Stimulated activated CD4-positive, alpha-beta T cell treated with anti-CD3 and anti-CD28 coated beads, Interleukin-4, amount 100 ng/mL, for 48 hours (primary cell): ENCODE data around the gene HOXB13.
A peak's percentile ranks its signal among the peaks of the same experiment; 100 is the strongest.
"Not testable (repeated sequence)": the region's sequence is repeated elsewhere in the genome, so short reads cannot be mapped to it uniquely, and the experiment has no call there.

Source experiments
- DNase-seq, 2 donors: peaks; one replicate each; pipeline ENCODE4 v3.0.0-alpha.2; 2020; ENCODE audit warnings: low read depth in 2 of 2

The HOXB13 gene

GRCh38 chr17:48726114-48726915 lies 2.2 kb downstream of the HOXB13 start:
- DNase-seq: no peak

GRCh38 chr17:48725288-48726064 lies 3.1 kb downstream of the HOXB13 start:
- DNase-seq: no peak

DNA sequence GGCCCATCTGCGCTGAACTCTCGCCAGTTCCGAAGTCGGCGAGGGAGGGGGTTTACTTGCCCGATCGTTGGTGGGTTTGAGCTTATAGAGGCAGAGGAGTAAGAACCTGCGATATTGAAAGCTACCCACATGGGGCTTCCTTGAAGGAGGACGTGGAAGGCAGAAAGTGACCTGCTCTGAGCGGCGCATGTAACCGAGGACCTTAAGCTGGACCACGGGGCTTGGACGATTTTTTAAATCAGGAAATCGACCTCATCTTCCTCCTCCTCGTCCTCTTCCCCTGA lies 3.6 kb downstream of the HOXB13 start:
- no peak for DNase-seq

GRCh38 chr17:48724251-48725003 lies 4.1 kb downstream of the HOXB13 start:
- DNase-seq: peak; percentile 79 to 80

- no peak for DNase-seq
These were observed 4.9 kb downstream of the HOXB13 start for GRCh38 chr17:48723423-48724250.

DNA sequence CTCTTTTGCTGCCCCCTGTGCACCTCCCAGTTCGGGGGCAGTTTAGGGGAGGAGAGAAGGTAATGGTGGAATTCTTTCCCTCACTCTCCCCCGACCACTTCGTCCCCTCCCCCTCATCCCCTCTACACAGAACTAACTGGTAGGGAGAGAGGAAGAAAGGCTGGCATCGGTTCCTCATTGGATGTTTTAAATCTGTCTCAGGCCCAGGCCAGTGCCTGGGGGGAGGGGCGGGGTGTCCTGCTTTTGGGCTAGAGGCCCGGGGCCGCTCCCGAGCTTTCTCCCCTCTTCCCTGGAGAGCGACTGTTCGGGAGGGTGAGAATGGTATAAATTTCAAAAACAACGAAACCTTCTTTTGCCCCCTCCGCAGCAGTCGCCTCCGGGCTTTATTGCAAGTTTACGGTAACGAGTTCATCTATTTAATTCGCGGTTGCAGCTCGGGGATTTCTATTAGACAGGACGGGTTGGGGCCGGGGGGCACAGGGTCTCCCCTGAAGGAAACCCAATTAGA lies 5.6 kb downstream of the HOXB13 start, which contains the start of gene PRAC2:
PRAC2 (plus strand) TSS at position 271 of the 508 bp plus-strand sequence. CDS start 1,226 bp downstream, outside the sequence.
- no peak for DNase-seq

- no peak for DNase-seq
These were observed 6.2 kb downstream of the HOXB13 start, which contains the start of gene PRAC1 for GRCh38 chr17:48722201-48722907. Gene PRAC1 (minus strand): TSS chr17:48722518. CDS start chr17:48722392, 126 bp downstream.

DNA sequence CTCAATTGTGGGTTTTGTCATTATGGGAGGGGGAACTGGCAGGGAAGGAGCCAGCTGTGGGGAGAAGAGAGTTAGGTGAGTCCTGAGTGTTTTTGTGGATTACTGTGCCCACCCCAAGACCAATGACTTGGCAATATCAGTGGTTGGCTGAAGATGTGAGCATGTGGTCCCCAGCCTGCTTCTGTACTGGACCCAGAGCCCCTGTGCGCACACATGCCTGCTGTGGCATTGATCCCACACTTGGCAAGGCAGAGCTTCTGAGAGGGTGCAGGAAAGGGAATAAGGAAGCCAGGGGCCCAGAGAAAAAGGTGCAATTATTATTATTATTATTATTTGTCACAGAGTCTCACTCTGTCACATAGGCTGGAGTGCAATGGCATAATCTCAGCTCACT lies 7.5 kb downstream of the HOXB13 start:
- no peak for DNase-seq

DNA sequence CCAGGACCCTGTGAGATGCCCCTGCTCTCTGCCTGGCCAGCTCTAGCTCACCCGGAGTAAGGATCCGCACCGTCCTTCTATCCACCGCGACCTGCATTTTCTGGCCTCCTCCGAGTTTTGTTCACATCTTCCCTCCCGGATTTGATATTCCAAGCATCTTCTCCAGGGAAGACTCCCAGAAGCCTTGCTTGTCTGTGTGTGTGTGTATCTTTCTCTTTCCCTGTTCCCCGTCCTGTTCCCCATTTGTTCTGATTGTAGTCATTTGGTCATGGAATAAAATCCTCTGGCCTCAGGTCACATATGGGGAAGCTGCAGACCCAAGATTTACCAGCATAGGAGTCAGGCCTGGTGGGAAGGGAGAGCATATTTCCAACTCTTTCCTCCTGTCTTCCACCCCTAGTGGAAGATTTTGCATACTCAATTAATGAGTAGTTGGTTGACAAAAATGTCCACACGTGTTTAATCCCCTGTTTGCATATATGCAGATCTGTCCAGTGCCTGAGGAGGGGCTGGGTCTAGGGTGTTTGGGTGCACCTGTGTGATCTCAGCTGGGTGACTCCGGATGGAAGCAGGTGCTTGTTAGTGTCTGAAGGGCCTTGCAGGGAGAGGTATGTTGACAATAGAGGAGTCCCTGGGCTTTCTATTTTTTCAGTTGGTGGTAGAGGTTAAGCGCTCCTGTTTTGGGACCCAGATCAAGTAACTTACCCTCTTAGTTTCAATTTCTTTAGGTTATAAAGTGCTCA lies 8.1 kb downstream of the HOXB13 start:
- DNase-seq: no peak

DNA sequence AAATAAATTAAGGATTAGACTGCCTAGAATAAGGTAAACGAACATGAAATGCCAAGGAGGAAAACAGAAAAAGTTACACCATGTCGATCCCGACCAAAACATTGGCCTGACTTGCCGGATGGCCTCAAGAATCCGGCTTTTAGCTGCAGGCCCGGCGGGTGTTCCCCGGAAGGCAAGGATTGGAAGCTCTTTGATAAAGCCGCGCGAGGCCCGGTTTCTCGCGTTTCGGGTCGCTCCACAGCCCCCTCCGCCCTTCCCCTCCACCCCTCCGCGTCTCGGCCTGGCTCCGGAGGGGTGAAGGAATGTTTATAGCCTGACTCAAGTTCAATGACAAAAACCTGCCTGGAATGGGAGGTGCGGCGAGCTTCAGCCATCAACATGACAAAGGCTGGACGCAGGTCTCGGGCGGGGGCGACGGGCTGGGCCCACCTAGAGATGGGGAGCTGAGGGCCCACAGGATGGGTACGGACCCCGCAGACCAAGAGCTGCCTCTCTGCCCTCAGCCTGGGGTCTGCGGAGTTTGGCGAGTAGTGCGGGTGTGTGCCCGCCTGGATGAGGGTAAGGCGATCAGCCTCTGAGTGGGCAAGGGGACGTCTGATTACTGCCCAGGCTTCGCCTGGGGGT lies 8.8 kb downstream of the HOXB13 start:
- DNase-seq: no peak

- no peak for DNase-seq
These were observed 9.5 kb downstream of the HOXB13 start for GRCh38 chr17:48718761-48719641.

DNA sequence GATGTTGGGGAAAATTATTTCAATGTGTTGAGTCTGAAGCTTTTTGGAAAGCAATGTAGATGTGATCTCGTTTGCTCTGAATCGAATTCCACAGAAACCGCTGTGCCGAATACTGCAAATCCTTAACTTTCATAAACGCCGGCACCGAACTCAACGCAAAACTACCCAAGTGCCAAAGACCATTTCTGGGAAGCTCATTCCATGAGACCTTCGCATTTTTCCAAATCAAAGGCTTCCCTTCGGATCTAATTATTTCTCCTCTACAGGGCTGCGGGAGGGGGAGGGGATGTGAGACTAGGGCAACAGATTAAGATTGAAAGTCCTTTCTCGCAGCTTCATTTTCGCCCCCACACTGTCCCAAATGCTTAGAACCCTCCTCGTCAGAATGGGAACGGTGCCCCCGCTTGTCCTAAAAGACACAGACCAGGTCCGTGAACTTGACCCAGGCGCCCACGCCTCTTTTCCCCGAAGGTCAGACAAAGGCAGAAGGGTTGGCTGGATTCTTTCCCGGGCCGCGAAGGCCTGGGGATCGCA lies 10.3 kb downstream of the HOXB13 start:
- DNase-seq: no peak

GRCh38 chr17:48717367-48718226 lies 11.0 kb downstream of the HOXB13 start:
- no peak for DNase-seq

DNA sequence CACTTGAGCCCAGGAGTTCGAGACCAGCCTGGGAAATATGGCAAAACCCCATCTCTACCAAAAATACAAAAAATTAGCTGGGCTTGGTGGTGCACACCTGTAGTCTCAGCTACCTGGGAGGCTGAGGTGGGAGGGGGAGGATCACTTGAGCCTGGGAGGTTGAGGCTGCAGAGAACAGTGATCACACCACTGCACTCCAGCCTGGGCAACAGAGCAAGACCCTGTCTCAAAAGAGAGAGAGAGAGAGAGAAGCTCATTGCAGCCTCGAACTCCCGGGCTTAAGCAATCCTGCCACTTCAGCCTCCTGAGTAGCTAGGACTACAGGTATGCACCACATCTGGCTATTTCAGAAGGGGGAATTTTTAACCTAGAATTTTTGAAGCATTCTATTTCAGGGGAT lies 12.0 kb downstream of the HOXB13 start:
- not testable (repeated sequence) for DNase-seq

DNA sequence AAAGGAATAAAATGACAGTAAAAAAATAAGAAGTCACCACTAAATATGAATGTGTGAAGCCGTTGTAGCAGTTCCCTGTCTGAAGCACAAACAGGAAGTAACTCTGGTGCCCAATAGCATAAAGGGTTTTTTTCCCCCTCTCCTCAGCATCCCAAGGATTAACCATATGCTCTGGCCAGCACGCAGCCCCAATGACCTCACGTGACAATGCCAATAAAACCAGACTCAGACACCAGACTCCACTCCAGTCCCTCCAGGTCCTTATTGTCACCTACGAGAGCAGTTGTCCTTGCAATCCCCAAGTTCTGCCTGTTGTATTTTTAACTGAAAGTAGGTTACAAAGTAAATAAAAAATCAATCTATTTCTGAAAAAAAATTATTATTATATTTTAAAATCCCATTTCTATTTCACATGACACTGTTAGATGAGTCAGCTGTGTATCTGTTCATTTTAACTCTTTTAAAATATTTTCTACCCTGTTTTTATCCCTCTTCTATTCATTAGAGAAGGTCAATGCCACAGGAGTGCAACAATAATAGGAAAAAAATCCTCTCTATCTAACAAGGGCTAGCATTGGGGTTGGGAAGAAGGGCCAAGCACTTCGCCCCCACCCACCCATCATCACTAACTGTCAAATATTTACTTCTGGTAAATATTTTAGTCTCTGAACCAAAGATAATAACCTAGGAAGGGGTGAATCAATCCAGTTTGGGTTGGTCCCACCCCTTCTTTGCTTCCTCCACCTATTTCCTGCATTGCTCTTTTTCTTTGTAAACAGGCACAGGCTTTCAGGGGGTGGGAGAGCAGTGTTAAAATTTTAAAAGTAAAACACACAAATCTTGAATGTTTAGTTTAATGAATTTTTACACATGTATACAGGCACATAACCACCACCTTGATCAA lies 12.8 kb downstream of the HOXB13 start:
- DNase-seq: no peak

DNA sequence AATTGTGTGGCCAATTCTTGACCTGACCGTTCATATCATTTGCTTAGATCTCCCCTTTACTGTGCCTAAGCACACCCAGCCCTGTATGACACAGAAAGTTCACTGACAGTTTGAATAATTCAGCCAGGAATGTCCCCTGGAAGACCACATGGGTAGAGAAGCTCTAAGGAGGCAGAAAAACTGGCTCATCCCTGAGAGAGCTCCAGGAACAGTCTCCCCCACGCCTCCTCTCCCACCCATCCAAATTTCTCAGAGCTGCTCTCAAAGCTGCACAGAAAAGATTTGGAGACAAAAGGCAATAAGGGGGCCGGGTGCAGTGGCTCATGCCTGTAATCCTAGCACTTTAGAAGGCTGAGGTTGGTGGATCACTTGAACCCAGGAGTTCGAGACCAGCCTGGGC lies 17.4 kb downstream of the HOXB13 start:
- DNase-seq: no peak
